ENCODE data around the gene CORO1C. TPM values are rescaled to one million over a fixed set of nuclear protein-coding genes. Genes with fewer than 3 reads are reported as not detected.

Gene CORO1C
- total RNA-seq, 1 donor from 2014 or later = 391 TPM

DNA sequence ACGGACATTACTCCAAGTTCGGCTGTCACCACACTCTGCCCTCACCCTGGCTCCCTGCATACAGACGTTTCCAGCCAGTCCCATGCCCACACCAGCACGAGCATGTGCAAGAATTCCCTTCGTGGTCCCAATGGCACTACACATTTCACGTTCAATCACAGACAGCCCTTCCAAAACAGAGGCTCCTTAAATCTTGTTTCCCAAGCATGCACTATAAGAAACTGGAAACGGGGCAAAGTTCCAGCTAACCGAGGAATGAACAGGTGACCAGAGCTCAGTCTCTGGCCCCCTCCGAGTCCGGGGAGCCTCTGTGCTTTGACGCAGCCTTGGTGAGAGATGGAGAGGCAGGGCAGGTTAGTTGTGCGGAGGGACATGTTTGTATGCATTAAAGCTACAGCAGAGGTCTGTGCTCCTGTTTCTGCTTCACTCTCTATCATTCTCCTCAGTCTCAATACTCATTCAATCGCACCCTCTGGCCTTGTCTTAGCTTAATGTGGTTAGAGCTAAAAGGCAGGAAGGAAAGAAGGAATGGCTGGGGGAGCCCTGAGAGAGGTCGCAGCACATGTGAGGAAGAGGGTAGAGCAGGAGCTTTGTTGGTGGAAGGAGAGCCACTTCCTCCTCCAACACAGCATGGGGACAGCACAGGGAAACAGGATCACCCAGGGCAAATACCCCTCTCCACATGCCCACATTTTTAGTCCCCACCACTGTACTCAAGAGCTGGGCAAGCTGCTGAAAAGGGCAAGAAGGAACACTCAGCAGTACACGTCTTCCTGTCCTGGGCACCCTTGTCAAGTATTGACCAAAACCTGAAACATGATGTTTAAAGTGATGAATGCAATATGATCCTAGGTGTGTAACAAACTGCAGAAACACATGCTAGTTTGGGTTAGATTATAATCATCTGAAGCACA is 85.4 kb downstream of the CORO1C start:
- peak overlapping the region; percentile 75 for H3K27ac Mint-ChIP-seq (ENCODE audit: unreplicated experiment)

GRCh38 chr12:108644811-108645120 is 86.6 kb downstream of the CORO1C start:
- H3K4me1 ChIP-seq (ENCODE audit: insufficient read depth, low read length) = peaks cover 49% of the 10 kb centered on the region
- Mint-ChIP-seq H3K4me1 (ENCODE audit: low read depth, unreplicated experiment) (peaks cover 75% of the 10 kb centered on the region), H3K36me3 (ENCODE audit: low read depth, unreplicated experiment) (peaks cover 39% of the 10 kb centered on the region), H3K27me3 (ENCODE audit: low read depth, unreplicated experiment) (no peaks in the 10 kb centered on the region), H3K27ac (ENCODE audit: unreplicated experiment) (no peak overlapping the region), H3K4me3 (ENCODE audit: unreplicated experiment) (no peak overlapping the region), H3K9me3 (ENCODE audit: unreplicated experiment) (no peaks in the 10 kb centered on the region)
- H3K4me3 ChIP-seq (ENCODE audit: insufficient read depth, low read depth, low read length) = no peak overlapping the region
- peaks cover 52% of the 10 kb centered on the region for H3K36me3 ChIP-seq (ENCODE audit: insufficient read depth, low read length)
- peaks cover 33% of the 10 kb centered on the region for H3K79me2 ChIP-seq (ENCODE audit: insufficient read depth, low read length)
- TF ChIP-seq, protein P1, sequence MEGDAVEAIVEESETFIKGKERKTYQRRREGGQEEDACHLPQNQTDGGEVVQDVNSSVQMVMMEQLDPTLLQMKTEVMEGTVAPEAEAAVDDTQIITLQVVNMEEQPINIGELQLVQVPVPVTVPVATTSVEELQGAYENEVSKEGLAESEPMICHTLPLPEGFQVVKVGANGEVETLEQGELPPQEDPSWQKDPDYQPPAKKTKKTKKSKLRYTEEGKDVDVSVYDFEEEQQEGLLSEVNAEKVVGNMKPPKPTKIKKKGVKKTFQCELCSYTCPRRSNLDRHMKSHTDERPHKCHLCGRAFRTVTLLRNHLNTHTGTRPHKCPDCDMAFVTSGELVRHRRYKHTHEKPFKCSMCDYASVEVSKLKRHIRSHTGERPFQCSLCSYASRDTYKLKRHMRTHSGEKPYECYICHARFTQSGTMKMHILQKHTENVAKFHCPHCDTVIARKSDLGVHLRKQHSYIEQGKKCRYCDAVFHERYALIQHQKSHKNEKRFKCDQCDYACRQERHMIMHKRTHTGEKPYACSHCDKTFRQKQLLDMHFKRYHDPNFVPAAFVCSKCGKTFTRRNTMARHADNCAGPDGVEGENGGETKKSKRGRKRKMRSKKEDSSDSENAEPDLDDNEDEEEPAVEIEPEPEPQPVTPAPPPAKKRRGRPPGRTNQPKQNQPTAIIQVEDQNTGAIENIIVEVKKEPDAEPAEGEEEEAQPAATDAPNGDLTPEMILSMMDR (IDR thresholded peaks at IDR 0.05; ENCODE audit: insufficient read depth, low read depth, low read length) = no peak
- TF ChIP-seq EZH2 (IDR thresholded peaks at IDR 0.05; ENCODE audit: insufficient read depth, low read length) = no peak
- no peak overlapping the region for H2AFZ ChIP-seq (ENCODE audit: low read depth, low read length)
- peak overlapping the region; percentile 44 for H3K4me2 ChIP-seq (ENCODE audit: low read length)
- no peaks in the 10 kb centered on the region for H3K27me3 ChIP-seq (ENCODE audit: insufficient read depth, low read length)
- no peak overlapping the region for H3K9ac ChIP-seq (ENCODE audit: low read length)
- H3K27ac ChIP-seq (ENCODE audit: low read depth, low read length) = no peak overlapping the region
- FAIRE-seq = no peak
- H4K20me1 ChIP-seq (ENCODE audit: insufficient read depth, low read length) = peaks cover 40% of the 10 kb centered on the region
- no peaks in the 10 kb centered on the region for H3K9me3 ChIP-seq (ENCODE audit: insufficient read depth, low read depth, low read length)
- DNase-seq (ENCODE audit: low read depth) = no peak

More for the DNA sequence above, 85.4 kb downstream of the CORO1C start:
- Histone ChIP-seq H3K9me3 (ENCODE audit: insufficient read depth, low read depth, low read length) (no peaks in the 10 kb centered on the region), H3K4me3 (ENCODE audit: insufficient read depth, low read depth, low read length) (no peak overlapping the region), H3K9ac (ENCODE audit: low read length) (no peak overlapping the region), H3K4me1 (ENCODE audit: insufficient read depth, low read length) (peaks cover 52% of the 10 kb centered on the region), H4K20me1 (ENCODE audit: insufficient read depth, low read length) (peaks cover 37% of the 10 kb centered on the region), H2AFZ (ENCODE audit: low read depth, low read length) (no peak overlapping the region), H3K4me2 (ENCODE audit: low read length) (no peak overlapping the region), H3K79me2 (ENCODE audit: insufficient read depth, low read length) (peaks cover 33% of the 10 kb centered on the region), H3K27me3 (ENCODE audit: insufficient read depth, low read length) (no peaks in the 10 kb centered on the region), H3K27ac (ENCODE audit: low read depth, low read length) (peak overlapping the region; percentile 6), H3K36me3 (ENCODE audit: insufficient read depth, low read length) (peaks cover 60% of the 10 kb centered on the region)
- no peaks in the 10 kb centered on the region for H3K27me3 Mint-ChIP-seq (ENCODE audit: low read depth, unreplicated experiment)
- H3K9me3 Mint-ChIP-seq (ENCODE audit: unreplicated experiment) = no peaks in the 10 kb centered on the region
- peak overlapping the region; percentile 3 for H3K4me3 Mint-ChIP-seq (ENCODE audit: unreplicated experiment)
- peaks cover 32% of the 10 kb centered on the region for H3K36me3 Mint-ChIP-seq (ENCODE audit: low read depth, unreplicated experiment)
- peaks cover 72% of the 10 kb centered on the region for H3K4me1 Mint-ChIP-seq (ENCODE audit: low read depth, unreplicated experiment)
- no peak for DNase-seq (ENCODE audit: low read depth)
- FAIRE-seq = no peak
- TF ChIP-seq, protein P1 (IDR thresholded peaks at IDR 0.05; ENCODE audit: insufficient read depth, low read depth, low read length) = no peak
- TF ChIP-seq EZH2 (IDR thresholded peaks at IDR 0.05; ENCODE audit: insufficient read depth, low read length) = no peak

Measured in astrocyte (in vitro differentiated cells and primary cell).